Right renal pelvis (tissue), 4 donors: ENCODE data around the gene MAOB. TPM values are rescaled to one million over a fixed set of nuclear protein-coding genes. Genes with fewer than 3 reads are reported as not detected.

Experiments used
- DNase-seq, 4 donors: peaks; one replicate each; pipeline ENCODE4 v3.0.0-alpha.2; 2013; ENCODE audit warnings: low read depth in 4 of 4, low spot score in 3 of 4, missing footprints in 1 of 4
- polyA plus RNA-seq, 4 donors: library from polyadenylated mRNA; unstranded; fragments of 120-200 nt; gene quantifications; one replicate each; pipeline ENCODE4 v1.2.1, GENCODE V29; 2013; ENCODE audit not compliant: insufficient read length in 4 of 4

The MAOB gene
- polyA plus RNA-seq, 4 donors, result 52.0 to 59.9 (median 55.7) TPM

GRCh38 chrX:43718956-43719355 is 163.3 kb downstream of the MAOB start:
- DNase-seq, result no peak

- no peak for DNase-seq
Observed at GRCh38 chrX:43718546-43718945, 163.7 kb downstream of the MAOB start.

- DNase-seq, result no peak
Observed at GRCh38 chrX:43718081-43718480, 164.2 kb downstream of the MAOB start.

GRCh38 chrX:43717161-43717560 is 165.1 kb downstream of the MAOB start:
- DNase-seq, result no peak

- DNase-seq, result no peak
Observed at GRCh38 chrX:43716696-43717095, 165.6 kb downstream of the MAOB start.

Other genes with a start within 250 kb of the MAOB start
- gene MAOA, start 226.2 kb downstream of the MAOB start, polyA plus RNA-seq, result 10 to 100 TPM; 16.9 to 31.9 (median 20.6) TPM
- gene NDP, start 90.9 kb upstream of the MAOB start, polyA plus RNA-seq, result 1 to 10 TPM; 1.8 to 4.1 (median 3.0) TPM